ENCODE measurements around the gene ZNF12. TPM values are rescaled to one million over a fixed set of nuclear protein-coding genes. Genes with fewer than 3 reads are reported as not detected.
"Not testable (repeated sequence)": the region's sequence is repeated elsewhere in the genome, so short reads cannot be mapped to it uniquely, and the experiment has no call there.

ZNF12 gene
- total RNA-seq, 2 experiments from 2014 or later = 22.4 to 23.2 TPM

DNA sequence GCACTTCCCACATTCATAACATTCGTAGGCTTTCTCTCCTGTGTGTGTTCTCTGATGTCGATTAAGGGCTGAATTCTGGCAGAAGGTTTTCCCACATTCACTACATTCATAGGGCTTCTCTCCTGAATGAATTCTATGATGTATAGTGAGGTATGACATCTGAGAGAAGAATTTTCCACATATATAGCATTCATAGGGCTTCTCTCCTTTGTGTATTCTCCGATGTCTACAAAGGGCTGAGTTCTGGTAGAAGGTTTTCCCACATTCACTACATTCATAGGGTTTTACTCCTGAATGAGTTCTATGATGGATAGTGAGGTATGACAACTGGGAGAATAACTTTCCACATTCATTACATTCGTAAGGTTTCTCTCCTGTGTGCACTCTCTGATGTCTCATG lies 15.6 kb downstream of the ZNF12 start:
- CTCF ChIA-PET = no interaction called here
- Mint-ChIP-seq H3K4me3 (no peak overlapping the region), H3K36me3 (ENCODE audit: low read depth) (peaks cover 35% of the 10 kb centered on the region), H3K27me3 (no peaks in the 10 kb centered on the region), H3K9me3 (ENCODE audit: low read depth) (peaks cover 56% of the 10 kb centered on the region), H3K4me1 (no peaks in the 10 kb centered on the region), H3K27ac (no peak overlapping the region)
- intact Hi-C loops (cut with DNase I, micrococcal nuclease) = no loop called here
- POLR2A ChIA-PET = no interaction called here
- DNase-seq = no peak
- no peak for ATAC-seq

DNA sequence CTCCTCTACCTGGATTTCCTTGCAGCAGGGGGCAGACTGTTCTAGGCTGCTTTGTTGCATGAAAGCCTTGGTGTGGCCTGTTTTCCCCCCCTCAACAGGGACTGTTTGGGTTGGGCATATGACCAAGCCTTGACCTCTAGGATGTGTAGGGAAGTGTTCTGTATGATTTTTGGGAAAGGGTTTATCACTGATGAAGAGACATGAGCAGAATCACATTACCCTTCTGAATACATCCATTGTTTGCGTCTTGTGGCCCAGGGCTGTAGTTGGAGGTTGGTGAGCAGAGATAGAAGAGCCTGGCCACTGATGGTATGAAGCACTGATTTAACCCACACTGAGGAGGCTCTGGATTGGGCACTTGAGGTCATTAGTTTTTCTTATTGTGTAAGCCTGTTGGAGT lies 26.6 kb downstream of the ZNF12 start:
- DNase-seq (no peak), ATAC-seq (no peak)
- Mint-ChIP-seq H3K4me1 (no peaks in the 10 kb centered on the region), H3K27me3 (no peaks in the 10 kb centered on the region), H3K36me3 (ENCODE audit: low read depth) (peaks cover 33% of the 10 kb centered on the region), H3K4me3 (no peak overlapping the region), H3K27ac (no peak overlapping the region), H3K9me3 (ENCODE audit: low read depth) (peaks cover 62% of the 10 kb centered on the region)
- ChIA-PET POLR2A (no interaction called here), CTCF (interaction anchor here (1.4 kb wide), 1 partner anchor 11 kb away, joined by 4 read pairs; no protein-coding TSS in a partner anchor)
- intact Hi-C loops (cut with DNase I, micrococcal nuclease) = no loop called here

DNA sequence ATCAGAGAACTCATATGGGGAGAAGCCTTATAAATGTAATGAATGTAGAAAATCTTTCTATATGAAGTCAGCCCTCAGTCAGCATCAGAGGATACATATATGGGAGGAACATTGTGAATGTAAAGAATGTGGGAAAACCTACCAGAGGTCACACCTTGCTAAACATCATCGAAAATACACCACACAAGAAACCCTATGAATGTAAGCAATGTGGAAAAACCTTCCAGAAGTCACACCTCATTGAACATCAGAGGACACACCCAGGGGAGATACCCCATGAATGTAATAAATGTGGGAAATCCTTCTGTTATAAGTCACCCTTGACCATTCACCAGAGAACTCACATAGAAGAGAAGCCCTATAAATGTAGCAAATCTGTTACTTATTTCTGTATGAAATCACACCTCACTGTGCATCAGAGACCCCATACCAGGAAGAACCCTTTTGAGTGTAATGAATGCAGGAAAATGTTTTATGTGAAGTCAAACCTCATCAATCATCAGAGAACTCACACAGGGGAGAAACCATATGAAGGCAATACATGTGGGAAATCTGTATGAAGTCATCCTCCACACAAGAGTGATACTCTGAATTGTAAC lies 30.8 kb downstream of the ZNF12 start:
- ATAC-seq = no peak
- Mint-ChIP-seq H3K4me1 (no peaks in the 10 kb centered on the region), H3K9me3 (ENCODE audit: low read depth) (peaks cover 59% of the 10 kb centered on the region), H3K4me3 (no peak overlapping the region), H3K36me3 (ENCODE audit: low read depth) (peaks cover 40% of the 10 kb centered on the region), H3K27me3 (no peaks in the 10 kb centered on the region), H3K27ac (no peak overlapping the region)
- DNase-seq = no peak
- ChIA-PET CTCF (interaction anchor here (0.6 kb wide), 1 partner anchor 25 kb away, joined by 3 read pairs; no protein-coding TSS in a partner anchor), POLR2A (no interaction called here)
- intact Hi-C loops (cut with DNase I, micrococcal nuclease) = loop anchor here in 1 of 2 experiments (1.0 kb wide), 1 partner anchor 14 kb away; no protein-coding TSS in a partner anchor

DNA sequence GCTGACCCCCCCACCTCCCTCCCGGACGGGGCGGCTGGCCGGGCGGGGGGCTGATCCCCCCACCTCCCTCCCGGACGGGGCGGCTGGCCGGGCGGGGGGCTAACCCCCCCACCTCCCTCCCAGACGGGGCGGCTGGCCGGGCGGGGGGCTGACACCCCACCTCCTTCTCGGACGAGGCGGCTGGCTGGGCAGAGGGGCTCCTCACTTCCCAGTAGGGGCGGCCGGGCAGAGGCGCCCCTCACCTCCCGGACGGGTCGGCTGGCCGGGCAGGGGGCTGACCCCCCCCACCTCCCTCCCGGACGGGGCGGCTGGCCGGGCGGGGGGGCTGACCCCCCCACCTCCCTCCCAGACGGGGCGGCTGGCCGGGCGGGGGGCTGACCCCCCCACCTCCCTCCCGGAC lies 35.9 kb downstream of the ZNF12 start:
- Mint-ChIP-seq H3K9me3 (ENCODE audit: low read depth) (peaks cover 47% of the 10 kb centered on the region), H3K36me3 (ENCODE audit: low read depth) (peaks cover 52% of the 10 kb centered on the region)
- H3K4me1 Mint-ChIP-seq; H3K27ac Mint-ChIP-seq; H3K4me3 Mint-ChIP-seq; ATAC-seq; intact Hi-C loops (cut with DNase I, micrococcal nuclease); POLR2A ChIA-PET; CTCF ChIA-PET; DNase-seq; H3K27me3 Mint-ChIP-seq: not testable (repeated sequence)

DNA sequence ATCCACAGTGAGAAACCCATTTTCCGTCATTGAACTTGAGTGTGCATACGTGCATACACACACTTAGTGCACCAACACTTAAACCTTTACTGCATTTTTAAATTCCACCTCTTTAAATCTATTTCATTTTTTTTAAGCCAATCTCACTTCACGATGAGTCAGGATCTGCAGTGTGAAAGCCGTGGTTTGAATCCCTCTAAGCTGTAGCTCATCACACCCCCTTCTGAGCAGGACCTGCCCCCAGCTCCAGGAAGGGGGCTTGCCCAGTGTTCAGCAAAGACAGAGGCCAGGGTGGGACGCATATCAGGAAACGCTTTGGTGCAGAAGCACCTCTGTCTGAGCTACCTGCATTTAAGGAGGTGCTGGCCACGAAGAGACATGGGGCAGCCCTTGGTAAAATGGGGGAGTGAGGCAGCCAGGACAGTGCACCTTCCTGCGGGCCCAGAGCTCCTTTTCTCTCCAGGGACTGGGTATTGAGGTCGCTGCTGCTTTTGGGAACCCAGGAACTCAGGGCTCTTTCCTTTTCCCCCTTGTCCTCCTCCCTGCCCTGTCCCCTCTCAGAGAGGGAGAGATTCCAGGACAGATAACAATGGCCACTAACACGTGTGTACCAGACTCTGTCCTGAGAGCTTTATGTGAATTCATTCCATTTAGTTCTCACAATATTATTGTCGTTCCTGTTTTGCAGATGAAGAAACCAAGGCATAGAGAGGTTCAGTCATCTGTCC lies 48.0 kb downstream of the ZNF12 start:
- DNase-seq = no peak
- peaks cover 9% of the 10 kb centered on the region for H3K36me3 Mint-ChIP-seq (ENCODE audit: low read depth)
- H3K9me3 Mint-ChIP-seq (ENCODE audit: low read depth) = no peaks in the 10 kb centered on the region
- no peaks in the 10 kb centered on the region for H3K27me3 Mint-ChIP-seq
- ATAC-seq = peak; percentile 67
- H3K27ac Mint-ChIP-seq = no peak overlapping the region
- POLR2A ChIA-PET = no interaction called here
- peaks cover 4% of the 10 kb centered on the region for H3K4me1 Mint-ChIP-seq
- CTCF ChIA-PET = interaction anchor here (0.9 to 1.0 kb wide), 2 partner anchors 60 to 537 kb away, joined by 3 read pairs; no protein-coding TSS in a partner anchor
- intact Hi-C loops (cut with DNase I, micrococcal nuclease) = no loop called here
- H3K4me3 Mint-ChIP-seq = no peak overlapping the region

DNA sequence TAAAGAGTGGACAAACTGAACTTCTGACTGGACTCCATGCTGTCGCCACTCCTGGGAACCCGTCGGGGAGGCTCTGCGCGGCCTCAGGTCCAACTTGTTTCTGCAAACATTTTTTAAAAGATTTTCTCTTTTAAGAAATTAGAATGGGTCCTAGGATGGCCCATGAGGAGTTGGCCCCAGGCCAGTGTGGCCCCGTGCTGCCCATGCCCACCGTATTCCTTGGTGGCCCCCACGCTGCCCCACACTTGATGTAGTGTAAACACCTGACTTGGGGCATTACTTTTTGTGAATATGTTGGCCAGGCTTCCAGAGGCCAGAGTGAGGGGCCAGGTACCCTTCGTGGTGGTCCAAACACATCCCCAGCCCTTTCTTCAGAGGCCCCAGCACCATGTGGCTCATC lies 50.3 kb downstream of the ZNF12 start:
- ATAC-seq (no peak), DNase-seq (no peak)
- no peak overlapping the region for H3K27ac Mint-ChIP-seq
- H3K27me3 Mint-ChIP-seq = no peaks in the 10 kb centered on the region
- intact Hi-C loops (cut with DNase I, micrococcal nuclease) = no loop called here
- H3K9me3 Mint-ChIP-seq (ENCODE audit: low read depth) = no peaks in the 10 kb centered on the region
- H3K4me3 Mint-ChIP-seq = no peak overlapping the region
- H3K36me3 Mint-ChIP-seq (ENCODE audit: low read depth) = peaks cover 17% of the 10 kb centered on the region
- CTCF ChIA-PET = interaction anchor here (0.6 to 0.7 kb wide), 2 partner anchors 17 to 108 kb away, joined by 3 to 4 read pairs; no protein-coding TSS in a partner anchor
- H3K4me1 Mint-ChIP-seq = peaks cover 4% of the 10 kb centered on the region
- POLR2A ChIA-PET = no interaction called here

DNA sequence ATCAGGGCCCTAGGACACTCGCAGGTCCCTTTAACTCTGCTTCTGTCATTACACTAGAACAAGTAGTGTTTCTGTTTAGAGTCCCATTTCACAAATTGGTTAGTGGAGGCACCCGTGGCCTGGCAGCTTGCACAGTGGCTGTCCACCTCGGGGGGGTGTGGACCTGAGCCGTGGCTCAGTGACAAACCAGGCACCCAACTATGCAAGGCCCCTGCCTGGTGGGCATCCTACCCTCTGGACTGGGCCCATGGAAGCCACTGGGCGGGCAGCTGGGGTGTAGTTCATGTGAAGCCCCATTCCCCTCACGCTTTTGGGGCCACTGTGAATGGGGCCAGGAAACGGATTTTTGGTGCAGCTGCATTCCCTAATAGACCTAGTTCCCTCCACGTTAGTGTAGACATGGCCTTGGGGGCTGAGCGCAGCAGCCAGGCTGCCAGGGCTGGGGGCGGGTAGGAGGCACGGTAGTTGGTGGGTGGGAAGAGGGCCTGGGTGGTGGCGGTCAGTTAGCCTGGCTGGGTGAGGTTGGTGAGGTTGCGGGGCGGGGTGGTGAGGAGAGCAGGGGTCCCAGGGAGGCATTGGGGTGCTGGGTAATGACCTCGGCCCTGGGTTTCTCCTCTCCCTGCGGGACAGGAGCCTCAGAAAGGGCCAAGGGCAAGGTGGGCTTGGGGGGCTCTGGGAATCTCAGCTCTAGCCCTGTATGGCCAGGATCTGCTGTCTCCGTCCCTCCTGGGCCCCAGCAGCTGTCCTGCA lies 50.9 kb downstream of the ZNF12 start:
- ChIA-PET POLR2A (no interaction called here), CTCF (interaction anchor here (0.6 to 0.7 kb wide), 2 partner anchors 16 to 107 kb away, joined by 3 to 4 read pairs; no protein-coding TSS in a partner anchor)
- H3K36me3 Mint-ChIP-seq (ENCODE audit: low read depth) = peaks cover 22% of the 10 kb centered on the region
- H3K27me3 Mint-ChIP-seq = no peaks in the 10 kb centered on the region
- no peak overlapping the region for H3K4me3 Mint-ChIP-seq
- ATAC-seq (no peak), DNase-seq (no peak)
- intact Hi-C loops (cut with DNase I, micrococcal nuclease) = no loop called here
- H3K9me3 Mint-ChIP-seq (ENCODE audit: low read depth) = no peaks in the 10 kb centered on the region
- H3K4me1 Mint-ChIP-seq = peaks cover 4% of the 10 kb centered on the region
- no peak overlapping the region for H3K27ac Mint-ChIP-seq

DNA sequence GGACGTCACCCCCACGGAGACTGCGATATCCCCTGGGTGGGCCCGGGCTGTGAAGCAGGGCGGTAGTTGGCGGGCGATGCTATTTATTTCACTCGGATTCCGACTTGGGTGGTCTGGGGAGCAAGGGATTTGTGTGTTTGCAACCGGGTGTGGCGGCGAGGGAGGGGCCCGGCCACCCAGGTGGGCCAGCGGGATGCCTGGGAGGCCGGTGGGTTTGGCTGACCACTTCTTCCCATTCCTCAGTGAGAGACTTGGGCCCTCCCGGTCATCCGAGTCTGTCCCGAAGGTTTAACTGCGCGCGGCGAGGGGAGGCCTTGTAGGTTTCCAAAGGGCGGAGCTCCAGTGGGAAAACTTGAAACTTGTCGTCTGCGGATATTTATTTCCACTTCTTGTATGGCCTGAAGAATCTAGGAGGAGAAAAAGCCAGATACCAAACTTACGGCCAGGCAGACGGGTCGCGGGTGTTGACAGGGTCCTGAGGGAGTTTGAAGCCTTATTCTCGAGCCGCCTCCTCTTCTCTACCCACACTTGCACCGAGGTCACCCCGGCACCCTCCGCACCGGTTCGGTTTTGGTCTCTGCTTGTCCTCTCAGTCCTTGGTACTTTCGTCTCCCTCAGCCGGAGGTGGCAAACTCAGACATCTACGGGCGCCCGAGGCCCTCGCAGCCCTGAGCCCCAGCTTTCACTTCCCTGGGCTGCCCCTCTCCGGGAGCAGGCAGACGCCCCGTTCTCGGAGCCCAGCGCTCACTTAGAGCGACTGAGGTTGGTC lies 51.7 kb downstream of the ZNF12 start:
- Mint-ChIP-seq H3K36me3 (ENCODE audit: low read depth) (peaks cover 30% of the 10 kb centered on the region), H3K27ac (no peak overlapping the region), H3K9me3 (ENCODE audit: low read depth) (no peaks in the 10 kb centered on the region), H3K27me3 (no peaks in the 10 kb centered on the region), H3K4me1 (peaks cover 4% of the 10 kb centered on the region), H3K4me3 (no peak overlapping the region)
- ChIA-PET CTCF (interaction anchor here (0.6 kb wide), 1 partner anchor 557 kb away, joined by 3 read pairs; no protein-coding TSS in a partner anchor), POLR2A (no interaction called here)
- ATAC-seq (no peak), DNase-seq (no peak)
- intact Hi-C loops (cut with DNase I, micrococcal nuclease) = no loop called here

DNA sequence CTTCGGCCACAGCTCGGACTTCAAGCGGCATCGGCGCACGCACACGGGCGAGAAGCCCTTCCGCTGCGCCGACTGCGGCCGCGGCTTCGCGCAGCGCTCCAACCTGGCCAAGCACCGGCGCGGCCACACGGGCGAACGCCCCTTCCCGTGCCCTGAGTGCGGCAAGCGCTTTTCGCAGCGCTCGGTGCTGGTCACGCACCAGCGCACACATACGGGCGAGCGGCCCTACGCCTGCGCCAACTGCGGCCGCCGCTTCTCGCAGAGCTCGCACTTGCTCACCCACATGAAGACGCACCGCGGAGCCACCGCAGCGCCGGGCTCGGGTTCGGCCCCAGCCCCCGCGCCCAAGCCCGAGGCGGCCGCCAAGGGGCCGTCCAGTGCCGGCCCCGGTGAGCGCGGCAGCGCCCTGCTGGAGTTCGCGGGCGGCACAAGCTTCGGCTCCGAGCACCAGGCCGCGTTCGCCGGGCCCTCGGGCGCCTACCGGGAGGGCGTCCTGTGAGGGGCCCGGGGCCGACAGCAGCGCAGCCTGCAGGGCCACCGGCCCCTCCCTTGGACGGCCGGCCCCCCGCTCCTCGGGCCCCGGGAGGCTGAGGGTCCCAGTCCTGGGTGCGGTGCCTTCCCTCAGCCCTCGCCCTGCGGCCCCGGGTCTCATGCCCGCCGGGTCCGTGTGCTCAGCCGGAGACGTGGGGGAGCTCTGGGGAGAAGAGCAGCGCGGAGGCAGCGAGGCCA lies 52.5 kb downstream of the ZNF12 start:
- peaks cover 36% of the 10 kb centered on the region for H3K36me3 Mint-ChIP-seq (ENCODE audit: low read depth)
- POLR2A ChIA-PET = no interaction called here
- DNase-seq = no peak

DNA sequence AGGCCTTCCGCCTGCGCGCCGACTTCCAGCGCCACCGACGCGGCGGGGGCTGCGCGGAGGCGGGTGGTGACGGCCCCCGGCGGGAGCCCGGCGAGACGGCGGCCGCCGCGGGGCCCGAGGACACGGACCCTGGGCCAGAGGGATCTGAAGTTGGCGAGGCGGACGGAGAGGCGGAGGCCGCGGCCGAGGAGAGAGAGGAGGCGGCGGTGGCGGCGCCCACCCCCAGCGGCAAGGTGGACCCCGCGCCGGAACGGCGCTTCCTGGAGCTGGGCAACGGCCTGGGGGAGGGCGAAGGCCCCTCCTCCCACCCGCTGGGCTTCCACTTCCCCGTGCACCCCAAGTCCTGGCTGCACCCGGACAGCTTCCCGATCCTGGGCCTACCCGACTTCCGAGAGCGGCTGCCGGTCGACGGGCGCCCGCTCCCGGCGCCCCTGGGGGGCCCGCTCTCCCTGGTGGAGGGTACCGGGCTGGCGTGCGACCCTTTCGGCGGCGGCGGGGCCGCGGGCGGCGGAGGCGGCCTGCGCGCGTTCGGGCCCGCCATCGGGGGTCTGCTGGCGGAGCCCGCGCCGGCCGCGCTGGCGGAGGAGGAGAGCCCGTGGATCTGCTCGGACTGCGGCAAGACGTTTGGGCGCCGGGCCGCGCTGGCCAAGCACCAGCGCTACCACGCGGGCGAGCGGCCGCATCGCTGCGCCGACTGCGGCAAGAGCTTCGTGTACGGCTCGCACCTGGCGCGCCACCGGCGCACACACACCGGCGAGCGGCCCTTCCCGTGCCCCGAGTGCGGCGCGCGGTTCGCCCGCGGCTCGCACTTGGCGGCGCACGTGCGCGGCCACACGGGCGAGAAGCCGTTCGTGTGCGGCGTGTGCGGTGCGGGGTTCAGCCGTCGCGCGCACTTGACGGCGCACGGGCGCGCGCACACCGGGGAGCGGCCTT lies 53.4 kb downstream of the ZNF12 start:
- no peaks in the 10 kb centered on the region for H3K27me3 Mint-ChIP-seq
- no peak overlapping the region for H3K27ac Mint-ChIP-seq
- no peak overlapping the region for H3K4me3 Mint-ChIP-seq
- DNase-seq = no peak
- POLR2A ChIA-PET = no interaction called here
- intact Hi-C loops (cut with DNase I, micrococcal nuclease) = no loop called here
- no peak for ATAC-seq
- no peaks in the 10 kb centered on the region for H3K4me1 Mint-ChIP-seq
- peaks cover 43% of the 10 kb centered on the region for H3K36me3 Mint-ChIP-seq (ENCODE audit: low read depth)
- CTCF ChIA-PET = no interaction called here
- H3K9me3 Mint-ChIP-seq (ENCODE audit: low read depth) = no peaks in the 10 kb centered on the region

More for the DNA sequence above, 52.5 kb downstream of the ZNF12 start:
- intact Hi-C loops (cut with DNase I, micrococcal nuclease) = no loop called here
- no peaks in the 10 kb centered on the region for H3K27me3 Mint-ChIP-seq
- H3K27ac Mint-ChIP-seq = no peak overlapping the region
- no peaks in the 10 kb centered on the region for H3K9me3 Mint-ChIP-seq (ENCODE audit: low read depth)
- CTCF ChIA-PET = no interaction called here
- peaks cover 4% of the 10 kb centered on the region for H3K4me1 Mint-ChIP-seq
- H3K4me3 Mint-ChIP-seq = no peak overlapping the region
- no peak for ATAC-seq

Measured in activated CD4-positive, alpha-beta T cell treated with anti-CD3 and anti-CD28 coated beads for 36 hours (primary cell).